K562 (cell line): ENCODE measurements around the gene RNU1-4. TPM values are rescaled to one million over a fixed set of nuclear protein-coding genes. Genes with fewer than 3 reads are reported as not detected.
"Not testable (repeated sequence)": the region's sequence is repeated elsewhere in the genome, so short reads cannot be mapped to it uniquely, and the experiment has no call there.

ENCODE experiments used
- ATAC-seq: fragments of 200-7000 bp; cut with Tn5 transposase; 3 replicates; pipeline ENCODE4 v1.9.1; 2020; ENCODE audit warnings: moderate library complexity
- BruUV-seq: library from RNA; stranded (reverse); fragments of 400-500 nt; replicated peaks from 2 replicates; lab custom pipeline; 2021; lab: Mats Ljungman, UMichigan
- CTCF ChIA-PET: fragments of 300-600 bp; formaldehyde crosslinking; extraction: SDS; loops from one replicate; lab custom pipeline; 2021; ENCODE audit warnings: low intra/inter-chr PET ratio; lab: Yijun Ruan, JAX
- POLR2A ChIA-PET: fragments of 300-600, 350-650 bp; sonication (Branson Sonifier 250); formaldehyde crosslinking; extraction: SDS; loops from one replicate; lab custom pipeline; 2021; ENCODE audit warnings: antibody characterized with exemption, inconsistent platforms; lab: Yijun Ruan, JAX
- DNase-seq, 4 experiments: peaks; one replicate each; pipeline versions ENCODE4 v3.0.0 to v3.0.0-alpha.2; 2011 to 2018; ENCODE audit warnings: low spot score in 3 of 4, mixed read lengths in 3 of 4; ENCODE audit errors: extremely low read depth in 1 of 4
- FAIRE-seq: peaks from 2 replicates; lab custom pipeline; 2011; peaks lifted over from hg19 to GRCh38; lab: Jason Lieb, UNC
- H2AFZ ChIP-seq: 2 replicates; pipeline ENCODE4 v1.6.0; 2011; ENCODE audit warnings: low read depth, low read length, control low read depth, inconsistent platforms
- H3K27ac ChIP-seq: fragments of 200-600 bp; 3 replicates; pipeline ENCODE4 v1.8.0; 2011; ENCODE audit warnings: low read depth, mild to moderate bottlenecking, control low read depth, inconsistent platforms, low read length, moderate library complexity, mixed read lengths; ENCODE audit errors: extremely low read depth
- H3K27me3 ChIP-seq, 2 experiments: fragments of 300-600 bp in 1 of 2; 2 replicates in 1 of 2; 3 replicates in 1 of 2; pipeline versions ENCODE4 v1.6.0 to v1.8.0; 2011; ENCODE audit warnings: inconsistent platforms in 2 of 2, low read length in 2 of 2, mild to moderate bottlenecking in 1 of 2, mixed read lengths in 1 of 2, moderate library complexity in 1 of 2; ENCODE audit not compliant: control insufficient read depth in 2 of 2, insufficient read depth in 2 of 2
- H3K36me3 ChIP-seq: fragments of 300-600 bp; 3 replicates; pipeline ENCODE4 v1.8.0; 2011; ENCODE audit warnings: mild to moderate bottlenecking, low read length, inconsistent platforms; ENCODE audit not compliant: control insufficient read depth, insufficient read depth
- H3K4me1 ChIP-seq, 2 experiments: fragments of 200-600 bp in 1 of 2; replicated peaks in 1 of 2; 2 replicates in 1 of 2; 3 replicates in 1 of 2; pipeline versions ENCODE4 v1.5.1 to v1.8.0; 2011; ENCODE audit warnings: inconsistent platforms in 2 of 2, low read length in 2 of 2, mild to moderate bottlenecking in 1 of 2, mixed read lengths in 1 of 2, moderate library complexity in 1 of 2; ENCODE audit not compliant: control insufficient read depth in 2 of 2, insufficient read depth in 2 of 2
- H3K4me2 ChIP-seq: 2 replicates; pipeline ENCODE4 v1.6.1; 2011; ENCODE audit warnings: low read length, control low read depth, inconsistent platforms, mixed read lengths; ENCODE audit not compliant: insufficient read depth
- H3K4me3 ChIP-seq: fragments of 200-600 bp; sonication (generic), shearing (Covaris generic); 2 replicates; pipeline ENCODE4 v1.5.1; 2016; ENCODE audit warnings: control low read depth, inconsistent platforms
- H3K79me2 ChIP-seq: fragments of 200-600 bp; 3 replicates; pipeline ENCODE4 v1.8.0; 2011; ENCODE audit warnings: low read length, inconsistent platforms; ENCODE audit not compliant: control insufficient read depth, insufficient read depth
- H3K9ac ChIP-seq, 2 experiments: 2 replicates each; pipeline versions ENCODE4 v1.6.0 to v1.6.1; 2011; ENCODE audit warnings: low read depth in 2 of 2, low read length in 2 of 2, control low read depth in 1 of 2, inconsistent platforms in 1 of 2, mild to moderate bottlenecking in 1 of 2, mixed read lengths in 1 of 2; ENCODE audit not compliant: insufficient read depth in 1 of 2
- H3K9me1 ChIP-seq: one replicate; pipeline ENCODE4 v1.6.0; 2011; ENCODE audit warnings: inconsistent platforms, mild to moderate bottlenecking, low read length, moderate library complexity; ENCODE audit not compliant: control insufficient read depth, insufficient read depth
- H3K9me3 ChIP-seq: replicated peaks from 2 replicates; pipeline ENCODE4 v1.5.1; 2011; ENCODE audit warnings: low read depth, low read length, inconsistent platforms; ENCODE audit not compliant: control insufficient read depth, insufficient read depth
- H4K20me1 ChIP-seq: replicated peaks from 2 replicates; pipeline ENCODE4 v1.6.1; 2011; ENCODE audit warnings: low read length, inconsistent platforms, mixed read lengths; ENCODE audit not compliant: control insufficient read depth, insufficient read depth
- DIDO1 ChIP-seq: fragments of 450-650 bp; IDR thresholded peaks from 2 replicates; pipeline ENCODE4 v1.6.1; 2016; ENCODE audit warnings: low read depth, missing biosample characterization, missing genetic modification characterization
- ESRRA ChIP-seq: fragments of 450-650 bp; IDR thresholded peaks from 2 replicates; pipeline ENCODE4 v1.6.1; 2014; ENCODE audit warnings: low read depth, mild to moderate bottlenecking, moderate library complexity, borderline replicate concordance
- TOE1 ChIP-seq, 2 experiments: fragments of 450-650 bp in 1 of 2; sonication (generic) in 1 of 2; formaldehyde crosslinking in 1 of 2; IDR thresholded peaks; 2 replicates each; pipeline versions ENCODE4 v1.7.1 to v1.8.0; 2016 to 2022; ENCODE audit warnings: borderline replicate concordance in 2 of 2, mild to moderate bottlenecking in 2 of 2, antibody characterized with exemption in 1 of 2, inconsistent platforms in 1 of 2, low read depth in 1 of 2, missing genetic modification reagents in 1 of 2, moderate library complexity in 1 of 2
- WGBS: fragments of 100-300 bp; shearing (Covaris generic); methylation state at CpG from one replicate; pipeline ENCODE4 v1.1.6; 2016; ENCODE audit warnings: low coverage, mixed read lengths; ENCODE audit not compliant: insufficient coverage; ENCODE audit errors: missing lambda C conversion rate; 5-methylcytosine and 5-hydroxymethylcytosine counted together
- in situ Hi-C: fragments of 300-500 bp; cut with MboI; formaldehyde crosslinking; loops from 4 replicates; pipeline ENCODE4 v1.15.0; 2018; ENCODE audit warnings: inconsistent platforms, mixed read lengths
- intact Hi-C: fragments of 100-400 bp; cut with micrococcal nuclease; formaldehyde crosslinking; loops from 2 replicates; pipeline ENCODE4 v1.14.2; 2022
- polyA plus RNA-seq, 8 experiments: library from polyadenylated mRNA; depleted of rRNA in 4 of 8; stranded (reverse) in 5 of 8; unstranded in 3 of 8; fragments of >200 nt; fragmentation: Nextera tagmentation in 2 of 8; fragmentation: Illumina TruSeq in 1 of 8; extraction: Ambion mirVana in 2 of 8; extraction: Trizol in 1 of 8; gene quantifications; 2 replicates each; pipeline versions ENCODE4 v1.2.1 to v1.2.3, GENCODE V29; 2011 to 2014; ENCODE audit warnings: inconsistent platforms in 1 of 8, missing spikeins in 1 of 8
- total RNA-seq, 7 experiments: library from RNA; depleted of rRNA in 6 of 7; stranded (reverse); fragments of >200 nt in 6 of 7; fragmentation: Illumina TruSeq in 2 of 7; extraction: Trizol in 2 of 7; gene quantifications; 2 replicates each; pipeline versions ENCODE4 v1.2.1 to v1.2.3, GENCODE V29; 2011 to 2021; ENCODE audit warnings: low replicate concordance in 1 of 7

Gene RNU1-4
- total and polyA plus RNA-seq, 9 of the 15 experiments (the other 6 are each of a cell fraction or from before 2014, with no cell fraction given): under 0.01 to 32,823 (median 2,538) TPM; not detected in 4

GRCh38 chr1:16765731-16766605 is 25.7 kb downstream of the RNU1-4 start:
- H3K4me3 ChIP-seq, H3K79me2 ChIP-seq, intact Hi-C loops, DNase-seq, POLR2A ChIA-PET, H3K9me3 ChIP-seq, in situ Hi-C loops, H3K4me1 ChIP-seq, H3K36me3 ChIP-seq, FAIRE-seq, CTCF ChIA-PET, BruUV-seq, H3K27ac ChIP-seq, H3K9me1 ChIP-seq, H4K20me1 ChIP-seq, H3K4me2 ChIP-seq: not testable (repeated sequence)
- Histone ChIP-seq H2AFZ (peak overlapping the region; percentile 72; the same call in 1 of the 2 replicates), H3K27me3 (peaks cover 16 to 35% of the 10 kb centered on the region in 2 experiments), H3K9ac (peak overlapping the region in 1 of 2 experiments; percentile 35; a peak in 1 of 4 replicates)
- peak; percentile 59 for ATAC-seq
- 13% methylated on average over 23 of the region's 31 CpGs for WGBS

- H3K79me2 ChIP-seq; intact Hi-C loops; POLR2A ChIA-PET; H3K27ac ChIP-seq; FAIRE-seq; in situ Hi-C loops; H3K4me1 ChIP-seq; H3K36me3 ChIP-seq; H3K9me3 ChIP-seq; H3K9me1 ChIP-seq; CTCF ChIA-PET; H3K4me3 ChIP-seq; H3K9ac ChIP-seq; H4K20me1 ChIP-seq; BruUV-seq; TF ChIP-seq TOE1 (CRISPR knock-in tag; IDR thresholded peaks at IDR 0.05; ENCODE audit: borderline replicate concordance, low read depth): not testable (repeated sequence)
- Histone ChIP-seq H3K27me3 (peaks cover 16 to 39% of the 10 kb centered on the region in 2 experiments), H3K4me2 (peak overlapping the region; percentile 14; the same call in 1 of the 2 replicates), H2AFZ (peak overlapping the region; percentile 64; the same call in 1 of the 2 replicates)
- WGBS: 5% methylated on average over 8 of the region's 9 CpGs
- ATAC-seq (peak; percentile 71), DNase-seq (peak in 2 of 4 experiments; percentile 6 to 30)
- peak; percentile 36; the same call in 1 of the 2 replicates for TF ChIP-seq ESRRA
- peak; percentile 95 for TF ChIP-seq DIDO1 (tag)
- TF ChIP-seq TOE1 (IDR thresholded peaks at IDR 0.05; ENCODE audit: borderline replicate concordance): peak; percentile 35; the same call in 1 of the 2 replicates
Measured at GRCh38 chr1:16766689-16767256, 26.5 kb downstream of the RNU1-4 start.
